Upper lobe of right lung (tissue), 1 donor: ENCODE measurements around the gene TMEM167B. TPM values are rescaled to one million over a fixed set of nuclear protein-coding genes. Genes with fewer than 3 reads are reported as not detected.
A peak's percentile ranks its signal among the peaks of the same experiment; 100 is the strongest.

ENCODE experiments used
- ATAC-seq: fragments of 200-7000 bp; cut with Tn5 transposase; one replicate; pipeline ENCODE4 v1.9.1; 2020; ENCODE audit warnings: mild to moderate bottlenecking, moderate library complexity
- DNase-seq: peaks from one replicate; pipeline ENCODE4 v3.0.0-alpha.2; 2020
- H3K27ac ChIP-seq: fragments of 200-600 bp; one replicate; pipeline ENCODE4 v1.8.0; 2022
- H3K27me3 ChIP-seq: fragments of 200-600 bp; one replicate; pipeline ENCODE4 v1.8.0; 2022; ENCODE audit warnings: mild to moderate bottlenecking
- H3K36me3 ChIP-seq: fragments of 200-600 bp; one replicate; pipeline ENCODE4 v1.8.0; 2022
- H3K4me1 ChIP-seq: fragments of 200-600 bp; one replicate; pipeline ENCODE4 v1.8.0; 2022
- H3K4me3 ChIP-seq: fragments of 200-600 bp; one replicate; pipeline ENCODE4 v1.8.0; 2022; ENCODE audit warnings: mild to moderate bottlenecking
- H3K9me3 ChIP-seq: fragments of 200-600 bp; one replicate; pipeline ENCODE4 v1.8.0; 2022
- intact Hi-C: fragments of 100-400 bp; cut with DNase I; formaldehyde crosslinking; loops from one replicate; pipeline ENCODE4 v1.11.0; 2022
- total RNA-seq: library from RNA; stranded (reverse); fragmentation: NEBNext Ultra II Directional; extraction: Animal tissue kit (Norgen Biotek cat#: 25700); gene quantifications from one replicate; pipeline ENCODE4 v1.2.1, GENCODE V29; 2021
- TF ChIP-seq, protein P1 (sequence below): fragments of 200-600 bp; IDR thresholded peaks from one replicate; pipeline ENCODE4 v1.8.0; 2022; ENCODE audit warnings: antibody characterized with exemption
- donor health status: DM: no; HTN: yes; CAD: no; lungs with severe emphysema.

TMEM167B gene
- total RNA-seq, 1 donor from 2014 or later, result 49.7 TPM

DNA sequence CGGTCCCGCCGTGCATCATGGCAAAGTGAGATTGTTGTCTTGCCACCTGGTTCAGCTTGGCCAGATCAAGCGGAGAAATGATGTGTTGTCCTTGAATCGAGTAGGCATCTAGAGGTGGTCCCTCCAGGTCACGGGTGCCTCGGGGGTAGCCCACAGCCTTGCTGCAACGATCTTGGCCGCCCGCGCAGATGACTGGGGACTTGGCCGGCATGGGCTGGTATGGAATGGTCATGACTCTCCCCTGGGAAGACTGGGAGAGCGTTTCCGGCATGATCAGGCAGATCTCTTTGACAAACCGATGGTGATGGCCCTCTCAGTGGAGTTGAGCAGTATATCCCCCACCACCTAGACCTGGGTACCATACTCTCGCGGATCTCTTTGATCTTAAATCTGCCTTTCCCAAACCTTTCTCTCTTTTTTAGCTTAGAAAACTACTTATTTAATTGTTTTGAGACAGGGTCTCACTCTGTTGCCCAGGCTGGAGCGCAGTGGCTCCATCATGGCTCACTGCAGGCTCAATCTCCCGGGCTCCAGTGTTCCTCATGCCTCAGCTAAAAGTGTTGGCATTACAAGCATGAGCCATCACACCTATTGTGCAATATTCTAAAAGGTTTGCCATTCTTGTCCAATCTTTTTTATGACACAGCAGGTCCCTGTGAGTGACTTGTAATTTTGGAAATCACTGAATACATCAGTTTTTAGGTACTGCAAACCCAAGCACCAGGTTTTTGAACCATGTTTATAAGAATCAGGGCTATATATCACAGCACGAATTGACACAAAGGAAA is 14.0 kb downstream of the TMEM167B start:
- H3K9me3 ChIP-seq, result no peaks in the 10 kb centered on the region
- H3K27me3 ChIP-seq, result no peaks in the 10 kb centered on the region
- TF ChIP-seq, protein P1, sequence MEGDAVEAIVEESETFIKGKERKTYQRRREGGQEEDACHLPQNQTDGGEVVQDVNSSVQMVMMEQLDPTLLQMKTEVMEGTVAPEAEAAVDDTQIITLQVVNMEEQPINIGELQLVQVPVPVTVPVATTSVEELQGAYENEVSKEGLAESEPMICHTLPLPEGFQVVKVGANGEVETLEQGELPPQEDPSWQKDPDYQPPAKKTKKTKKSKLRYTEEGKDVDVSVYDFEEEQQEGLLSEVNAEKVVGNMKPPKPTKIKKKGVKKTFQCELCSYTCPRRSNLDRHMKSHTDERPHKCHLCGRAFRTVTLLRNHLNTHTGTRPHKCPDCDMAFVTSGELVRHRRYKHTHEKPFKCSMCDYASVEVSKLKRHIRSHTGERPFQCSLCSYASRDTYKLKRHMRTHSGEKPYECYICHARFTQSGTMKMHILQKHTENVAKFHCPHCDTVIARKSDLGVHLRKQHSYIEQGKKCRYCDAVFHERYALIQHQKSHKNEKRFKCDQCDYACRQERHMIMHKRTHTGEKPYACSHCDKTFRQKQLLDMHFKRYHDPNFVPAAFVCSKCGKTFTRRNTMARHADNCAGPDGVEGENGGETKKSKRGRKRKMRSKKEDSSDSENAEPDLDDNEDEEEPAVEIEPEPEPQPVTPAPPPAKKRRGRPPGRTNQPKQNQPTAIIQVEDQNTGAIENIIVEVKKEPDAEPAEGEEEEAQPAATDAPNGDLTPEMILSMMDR, result no peak
- intact Hi-C loops, result no loop called here
- no peak for ATAC-seq
- H3K4me1 ChIP-seq, result peaks cover 12% of the 10 kb centered on the region
- H3K36me3 ChIP-seq, result no peaks in the 10 kb centered on the region
- H3K27ac ChIP-seq, result no peak overlapping the region
- DNase-seq, result no peak
- H3K4me3 ChIP-seq, result no peak overlapping the region

GRCh38 chr1:109105881-109106280 is 15.3 kb downstream of the TMEM167B start:
- no peak overlapping the region for H3K4me3 ChIP-seq
- H3K27me3 ChIP-seq, result no peaks in the 10 kb centered on the region
- no peaks in the 10 kb centered on the region for H3K36me3 ChIP-seq
- H3K4me1 ChIP-seq, result peaks cover 9% of the 10 kb centered on the region
- no peaks in the 10 kb centered on the region for H3K9me3 ChIP-seq
- intact Hi-C loops, result no loop called here
- ATAC-seq (no peak), DNase-seq (no peak)
- TF ChIP-seq, protein P1, result no peak
- H3K27ac ChIP-seq, result no peak overlapping the region

- Histone ChIP-seq H3K36me3 (no peaks in the 10 kb centered on the region), H3K4me3 (no peak overlapping the region), H3K27ac (no peak overlapping the region), H3K27me3 (no peaks in the 10 kb centered on the region), H3K9me3 (no peaks in the 10 kb centered on the region), H3K4me1 (peaks cover 8% of the 10 kb centered on the region)
- TF ChIP-seq, protein P1, result no peak
- no peak for ATAC-seq
- intact Hi-C loops, result no loop called here
- no peak for DNase-seq
These were observed 17.2 kb downstream of the TMEM167B start for GRCh38 chr1:109107785-109108184.

DNA sequence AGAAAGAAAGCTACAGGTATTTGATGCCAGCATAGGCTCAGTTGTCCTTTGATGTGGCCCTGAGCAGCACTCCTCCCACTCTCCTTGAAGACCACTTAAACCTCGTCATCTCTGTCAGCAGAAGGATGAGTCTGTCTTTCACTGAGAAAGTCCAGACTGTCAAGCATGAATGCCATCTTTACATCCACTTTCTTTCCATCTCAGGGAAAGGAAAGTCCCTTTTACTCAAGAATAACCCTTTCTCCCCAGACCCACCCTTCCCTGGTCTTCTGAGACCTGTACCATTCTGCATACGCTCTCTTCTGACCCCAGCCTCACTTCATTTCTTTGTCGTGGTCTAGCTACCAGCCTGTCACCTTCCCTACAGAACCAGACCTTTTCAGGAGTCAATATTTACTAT is 19.3 kb downstream of the TMEM167B start:
- Histone ChIP-seq H3K4me3 (no peak overlapping the region), H3K27ac (no peak overlapping the region), H3K9me3 (no peaks in the 10 kb centered on the region), H3K4me1 (peaks cover 19% of the 10 kb centered on the region), H3K36me3 (no peaks in the 10 kb centered on the region), H3K27me3 (peaks cover 15% of the 10 kb centered on the region)
- TF ChIP-seq, protein P1, result no peak
- no peak for ATAC-seq
- DNase-seq, result no peak
- intact Hi-C loops, result no loop called here

DNA sequence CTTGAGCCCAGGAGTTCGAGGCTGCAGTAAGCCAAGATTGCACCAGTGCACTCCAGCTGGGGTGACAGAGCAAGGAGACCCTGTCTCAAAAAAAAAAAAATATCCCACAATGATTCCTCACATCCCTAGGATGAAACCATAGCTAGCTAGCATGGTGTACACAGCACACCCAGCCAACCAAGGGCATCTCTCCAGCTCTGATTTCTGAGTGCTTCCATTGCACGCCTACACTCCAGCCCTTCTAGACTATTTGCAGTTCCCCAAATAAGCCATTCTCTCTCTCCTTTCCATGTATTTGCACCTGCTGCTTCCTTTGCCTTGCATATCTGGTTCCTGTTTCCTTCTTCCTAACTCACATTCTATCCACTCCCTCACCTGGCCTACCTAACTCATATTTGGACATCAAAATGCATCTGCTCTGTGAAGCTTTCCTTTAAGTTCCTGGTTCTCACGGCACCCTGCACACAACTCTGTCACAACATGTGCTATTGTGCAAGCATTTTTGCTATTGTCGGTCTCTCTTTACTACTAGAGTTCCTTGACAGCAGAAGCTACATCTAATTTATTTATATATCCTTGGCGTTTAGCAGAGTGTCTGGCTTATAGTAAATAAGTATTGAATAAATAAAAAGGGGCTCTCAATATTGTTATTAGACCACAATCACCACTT is 21.0 kb downstream of the TMEM167B start:
- intact Hi-C loops, result no loop called here
- Histone ChIP-seq H3K27me3 (peaks cover 29% of the 10 kb centered on the region), H3K4me1 (peaks cover 19% of the 10 kb centered on the region), H3K36me3 (no peaks in the 10 kb centered on the region), H3K4me3 (no peak overlapping the region), H3K9me3 (no peaks in the 10 kb centered on the region), H3K27ac (no peak overlapping the region)
- DNase-seq (no peak), ATAC-seq (peak; percentile 10)
- TF ChIP-seq, protein P1, result no peak
